NT2/D1 (cell line): Measurements from ENCODE around the gene BMPR1A.

Source experiments
- DNase-seq: peaks from one replicate; pipeline ENCODE4 v3.0.0-alpha.2; 2011; ENCODE audit warnings: low read depth, low spot score
- H3K27me3 ChIP-seq: 2 replicates; pipeline ENCODE4 v1.6.0; 2011; ENCODE audit warnings: mild to moderate bottlenecking; ENCODE audit not compliant: insufficient read length, insufficient read depth
- H3K36me3 ChIP-seq: 2 replicates; pipeline ENCODE4 v1.6.1; 2011; ENCODE audit warnings: mild to moderate bottlenecking, low read length, mixed read lengths; ENCODE audit not compliant: insufficient read depth, insufficient read length
- H3K4me1 ChIP-seq: 2 replicates; pipeline ENCODE4 v1.5.1; 2011; ENCODE audit not compliant: insufficient read depth, insufficient read length
- H3K4me3 ChIP-seq: 2 replicates; pipeline ENCODE4 v1.5.1; 2011; ENCODE audit warnings: low read depth; ENCODE audit not compliant: insufficient read length
- H3K9ac ChIP-seq: 2 replicates; pipeline ENCODE4 v1.6.0; 2011; ENCODE audit warnings: low read depth; ENCODE audit not compliant: insufficient read length
- H3K9me3 ChIP-seq: 2 replicates; pipeline ENCODE4 v1.5.1; 2011; ENCODE audit warnings: mild to moderate bottlenecking, low read length; ENCODE audit not compliant: insufficient read depth
- SUZ12 ChIP-seq: IDR thresholded peaks from 2 replicates; pipeline ENCODE4 v1.6.1; 2011; ENCODE audit not compliant: insufficient read length, insufficient read depth; ENCODE audit errors: extremely low read depth
- YY1 ChIP-seq: IDR thresholded peaks from 2 replicates; pipeline ENCODE4 v1.6.1; 2011; ENCODE audit not compliant: insufficient read length, insufficient read depth
- ZNF274 ChIP-seq: IDR thresholded peaks from 2 replicates; pipeline ENCODE4 v1.6.1; 2011; ENCODE audit warnings: mild to moderate bottlenecking, low read depth, low read length

Gene BMPR1A

GRCh38 chr10:86749854-86750253, 6.6 kb upstream of the BMPR1A start:
- TF ChIP-seq SUZ12 (no peak), YY1 (no peak), ZNF274 (no peak)
- H3K4me3 ChIP-seq, result no peak overlapping the region
- H3K4me1 ChIP-seq, result peaks cover 3% of the 10 kb centered on the region
- no peaks in the 10 kb centered on the region for H3K9me3 ChIP-seq
- peaks cover 3% of the 10 kb centered on the region for H3K36me3 ChIP-seq
- H3K27me3 ChIP-seq, result no peaks in the 10 kb centered on the region
- no peak overlapping the region for H3K9ac ChIP-seq
- no peak for DNase-seq

- Histone ChIP-seq H3K9ac (no peak overlapping the region), H3K4me1 (peaks cover 3% of the 10 kb centered on the region), H3K36me3 (peaks cover 3% of the 10 kb centered on the region), H3K9me3 (no peaks in the 10 kb centered on the region), H3K27me3 (no peaks in the 10 kb centered on the region), H3K4me3 (no peak overlapping the region)
- TF ChIP-seq YY1 (no peak), ZNF274 (no peak), SUZ12 (no peak)
- no peak for DNase-seq
Observed at GRCh38 chr10:86751477-86751876, 4.9 kb upstream of the BMPR1A start.

GRCh38 chr10:86752311-86752710, 4.1 kb upstream of the BMPR1A start:
- Histone ChIP-seq H3K4me1 (peaks cover 3% of the 10 kb centered on the region), H3K27me3 (no peaks in the 10 kb centered on the region), H3K9ac (no peak overlapping the region), H3K36me3 (peaks cover 3% of the 10 kb centered on the region), H3K9me3 (no peaks in the 10 kb centered on the region), H3K4me3 (no peak overlapping the region)
- TF ChIP-seq YY1 (no peak), ZNF274 (no peak), SUZ12 (no peak)
- no peak for DNase-seq

- no peaks in the 10 kb centered on the region for H3K27me3 ChIP-seq
- DNase-seq, result no peak
- peaks cover 3% of the 10 kb centered on the region for H3K36me3 ChIP-seq
- no peak overlapping the region for H3K9ac ChIP-seq
- no peak overlapping the region for H3K4me3 ChIP-seq
- TF ChIP-seq ZNF274, result no peak
- TF ChIP-seq YY1, result no peak
- no peak for TF ChIP-seq SUZ12
- H3K9me3 ChIP-seq, result no peaks in the 10 kb centered on the region
- H3K4me1 ChIP-seq, result peaks cover 3% of the 10 kb centered on the region
Observed at GRCh38 chr10:86753051-86753450, 3.4 kb upstream of the BMPR1A start.

- TF ChIP-seq SUZ12 (no peak), YY1 (no peak), ZNF274 (no peak)
- no peaks in the 10 kb centered on the region for H3K9me3 ChIP-seq
- no peak overlapping the region for H3K4me3 ChIP-seq
- peaks cover 3% of the 10 kb centered on the region for H3K36me3 ChIP-seq
- H3K27me3 ChIP-seq, result no peaks in the 10 kb centered on the region
- no peak for DNase-seq
- H3K9ac ChIP-seq, result peak overlapping the region; percentile 1
- peaks cover 3% of the 10 kb centered on the region for H3K4me1 ChIP-seq
Observed at GRCh38 chr10:86753638-86754434, 2.6 kb upstream of the BMPR1A start.

- no peak for TF ChIP-seq ZNF274
- TF ChIP-seq YY1, result no peak
- no peak for TF ChIP-seq SUZ12
- Histone ChIP-seq H3K4me1 (peaks cover 3% of the 10 kb centered on the region), H3K27me3 (no peaks in the 10 kb centered on the region), H3K9me3 (no peaks in the 10 kb centered on the region), H3K36me3 (peaks cover 5% of the 10 kb centered on the region), H3K4me3 (peak overlapping the region; percentile 81), H3K9ac (peak overlapping the region; percentile 96)
- no peak for DNase-seq
Observed at GRCh38 chr10:86755454-86755739, 1.0 kb upstream of the BMPR1A start.

- Histone ChIP-seq H3K4me1 (peaks cover 3% of the 10 kb centered on the region), H3K36me3 (peaks cover 9% of the 10 kb centered on the region), H3K27me3 (no peaks in the 10 kb centered on the region), H3K9ac (peak overlapping the region; percentile 96), H3K4me3 (peak overlapping the region; percentile 81), H3K9me3 (no peaks in the 10 kb centered on the region)
- peak; percentile 81 for DNase-seq
- no peak for TF ChIP-seq SUZ12
- no peak for TF ChIP-seq YY1
- no peak for TF ChIP-seq ZNF274
Observed at GRCh38 chr10:86755740-86756510, 494 bp upstream of the BMPR1A start.
